IPS-18c (cell line): ENCODE data around the gene MIF4GD.

Experiments used
- H3K4me3 ChIP-seq: 2 replicates; pipeline ENCODE4 v1.7.0; 2013; ENCODE audit warnings: low read depth, mild to moderate bottlenecking, low read length, moderate library complexity; ENCODE audit not compliant: insufficient read depth
- H3K9me3 ChIP-seq: one replicate; pipeline ENCODE4 v1.6.1; 2013; ENCODE audit warnings: mild to moderate bottlenecking, low read length, moderate library complexity; ENCODE audit not compliant: control insufficient read depth, insufficient read depth

Gene MIF4GD

DNA sequence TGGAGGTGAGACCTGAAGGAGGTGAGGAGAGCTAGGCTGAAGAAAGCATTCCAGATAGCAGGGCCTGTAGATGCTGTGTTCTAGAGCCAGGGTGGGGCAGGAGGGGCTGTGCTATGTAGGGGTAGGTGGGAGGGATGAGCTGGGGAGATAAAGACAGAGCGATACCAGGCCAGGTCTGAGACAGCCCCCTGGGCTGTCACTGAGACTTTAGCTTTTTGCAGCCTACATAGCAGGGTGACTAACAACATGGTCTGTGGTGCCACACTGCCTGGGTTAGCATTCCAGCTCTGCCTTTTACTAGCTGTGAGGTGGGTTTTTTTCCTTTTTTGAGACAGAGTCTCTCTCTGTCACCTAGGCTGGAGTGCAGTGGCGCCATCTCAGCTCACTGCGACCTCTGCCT, 51.2 kb downstream of the MIF4GD start:
- H3K9me3 ChIP-seq, result no peaks in the 10 kb centered on the region

DNA sequence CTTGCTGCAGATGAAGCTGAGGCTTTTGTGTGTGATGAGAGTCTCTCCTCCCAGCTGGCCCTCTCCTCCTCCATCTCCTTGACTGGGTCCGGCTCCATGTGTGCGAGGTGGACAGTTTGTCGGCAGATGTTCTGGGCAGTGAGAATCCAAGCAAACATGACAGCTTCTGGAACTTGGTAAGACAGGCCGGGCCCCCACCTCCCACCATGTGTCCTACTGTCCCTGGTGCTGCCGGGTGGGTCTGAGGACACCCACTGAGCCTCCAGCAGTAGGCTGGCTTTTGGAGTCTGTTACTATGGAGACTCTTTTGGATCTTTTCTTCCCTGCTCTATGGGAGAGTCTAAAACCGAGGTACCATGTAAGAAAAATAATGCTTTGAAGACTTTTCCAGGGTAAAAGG, 52.9 kb downstream of the MIF4GD start:
- Histone ChIP-seq H3K9me3 (no peaks in the 10 kb centered on the region), H3K4me3 (no peak overlapping the region)

More for the DNA sequence above, 51.2 kb downstream of the MIF4GD start:
- no peak overlapping the region for H3K4me3 ChIP-seq
